SH-SY5Y (cell line): ENCODE measurements around the gene CYB5R4.

ENCODE experiments used
- GATA2 ChIP-seq: IDR thresholded peaks from 2 replicates; pipeline ENCODE4 v1.6.1; 2011; ENCODE audit warnings: mild to moderate bottlenecking, low read depth, low read length
- GATA3 ChIP-seq: IDR thresholded peaks from 2 replicates; pipeline ENCODE4 v1.6.1; 2011; ENCODE audit warnings: low read depth, mild to moderate bottlenecking, low read length, moderate library complexity

Gene CYB5R4

GRCh38 chr6:83921315-83921714, 61.8 kb downstream of the CYB5R4 start:
- TF ChIP-seq GATA3 (no peak), GATA2 (no peak)

GRCh38 chr6:83927470-83927869, 68.0 kb downstream of the CYB5R4 start:
- TF ChIP-seq GATA2 (no peak), GATA3 (no peak)

GRCh38 chr6:83928286-83928685, 68.8 kb downstream of the CYB5R4 start:
- TF ChIP-seq GATA2 (no peak), GATA3 (no peak)

GRCh38 chr6:83948851-83949250, 89.4 kb downstream of the CYB5R4 start:
- TF ChIP-seq GATA2 (no peak), GATA3 (no peak)

GRCh38 chr6:83952830-83953229, 93.3 kb downstream of the CYB5R4 start:
- TF ChIP-seq GATA3 = no peak
- TF ChIP-seq GATA2 = no peak

- TF ChIP-seq GATA3 = no peak
- no peak for TF ChIP-seq GATA2
Observed at GRCh38 chr6:83954371-83954770, 94.9 kb downstream of the CYB5R4 start.

- TF ChIP-seq GATA2 (no peak), GATA3 (no peak)
Observed at GRCh38 chr6:83958241-83958685, 98.8 kb downstream of the CYB5R4 start.

- no peak for TF ChIP-seq GATA3
- TF ChIP-seq GATA2 = no peak
Observed at GRCh38 chr6:83960664-83961063, 101.2 kb downstream of the CYB5R4 start.

- TF ChIP-seq GATA3 (no peak), GATA2 (no peak)
Observed at GRCh38 chr6:83962582-83962981, 103.1 kb downstream of the CYB5R4 start.

GRCh38 chr6:83966539-83966938, 107.0 kb downstream of the CYB5R4 start:
- TF ChIP-seq GATA2 (no peak), GATA3 (no peak)

- TF ChIP-seq GATA3 (no peak), GATA2 (no peak)
Observed at GRCh38 chr6:83970582-83970981, 111.1 kb downstream of the CYB5R4 start.

- TF ChIP-seq GATA3 (no peak), GATA2 (no peak)
Observed at GRCh38 chr6:83974409-83975050, 115.0 kb downstream of the CYB5R4 start.

- TF ChIP-seq GATA3 (no peak), GATA2 (no peak)
Observed at GRCh38 chr6:83976037-83976755, 116.7 kb downstream of the CYB5R4 start.

GRCh38 chr6:83976871-83977270, 117.4 kb downstream of the CYB5R4 start:
- TF ChIP-seq GATA2 (no peak), GATA3 (no peak)

GRCh38 chr6:83978324-83978734, 118.8 kb downstream of the CYB5R4 start:
- TF ChIP-seq GATA3 = no peak
- TF ChIP-seq GATA2 = no peak
